ENCODE measurements around the gene GLYAT.

Gene GLYAT

GRCh38 chr11:58659910-58660570 is 71.7 kb downstream of the GLYAT start:
- Histone ChIP-seq H3K9me3 (ENCODE audit: low read length) (no peaks in the 10 kb centered on the region), H3K4me1 (ENCODE audit: insufficient read depth, low read length) (no peaks in the 10 kb centered on the region), H3K9ac (ENCODE audit: low read length) (no peak overlapping the region), H3K27ac (ENCODE audit: low read depth, low read length) (no peak overlapping the region), H3K27me3 (ENCODE audit: control insufficient read depth in 1 of 2, insufficient read depth in 2 of 2, low read length in 2 of 2) (no peaks in the 10 kb centered on the region), H3K4me3 (ENCODE audit: low read depth in 1 of 2, low read length in 2 of 2) (no peak overlapping the region), H3K36me3 (ENCODE audit: insufficient read depth, low read length) (no peaks in the 10 kb centered on the region)

- Histone ChIP-seq H3K4me3 (ENCODE audit: low read depth in 1 of 2, low read length in 2 of 2) (no peak overlapping the region), H3K27me3 (ENCODE audit: control insufficient read depth in 1 of 2, insufficient read depth in 2 of 2, low read length in 2 of 2) (no peaks in the 10 kb centered on the region), H3K9ac (ENCODE audit: low read length) (no peak overlapping the region), H3K27ac (ENCODE audit: low read depth, low read length) (no peak overlapping the region), H3K36me3 (ENCODE audit: insufficient read depth, low read length) (no peaks in the 10 kb centered on the region), H3K9me3 (ENCODE audit: low read length) (no peaks in the 10 kb centered on the region), H3K4me1 (ENCODE audit: insufficient read depth, low read length) (no peaks in the 10 kb centered on the region)
Observed at GRCh38 chr11:58659404-58659803, 72.3 kb downstream of the GLYAT start.

Measured in muscle layer of colon (tissue), 2 donors.